Osteoblast (primary cell): ENCODE measurements around the gene IL12A. TPM values are rescaled to one million over a fixed set of nuclear protein-coding genes. Genes with fewer than 3 reads are reported as not detected.

ENCODE experiments used
- DNase-seq: peaks from one replicate; pipeline ENCODE4 v3.0.0; 2011; ENCODE audit warnings: low spot score, mixed read lengths; ENCODE audit not compliant: insufficient read length; ENCODE audit errors: missing footprints
- H2AFZ ChIP-seq: 2 replicates; pipeline ENCODE4 v1.6.0; 2011; ENCODE audit warnings: mild to moderate bottlenecking, low read length
- H3K27ac ChIP-seq: 2 replicates; pipeline ENCODE4 v1.5.1; 2011; ENCODE audit warnings: mild to moderate bottlenecking, low read depth, low read length, moderate library complexity
- H3K27me3 ChIP-seq: 2 replicates; pipeline ENCODE4 v1.6.0; 2012; ENCODE audit warnings: mild to moderate bottlenecking, control low read depth, inconsistent platforms, low read length, moderate library complexity; ENCODE audit not compliant: insufficient read depth
- H3K36me3 ChIP-seq: 2 replicates; pipeline ENCODE4 v1.5.1; 2011; ENCODE audit warnings: mild to moderate bottlenecking, low read length, control low read depth, moderate library complexity; ENCODE audit not compliant: insufficient read depth
- H3K4me1 ChIP-seq: 2 replicates; pipeline ENCODE4 v1.5.1; 2011; ENCODE audit warnings: mild to moderate bottlenecking, low read length, control low read depth, moderate library complexity; ENCODE audit not compliant: insufficient read depth
- H3K4me2 ChIP-seq: 2 replicates; pipeline ENCODE4 v1.6.0; 2011; ENCODE audit warnings: mild to moderate bottlenecking, low read length; ENCODE audit not compliant: insufficient read depth
- H3K4me3 ChIP-seq: fragments of 200-600 bp; sonication (generic); 3 replicates; pipeline ENCODE4 v1.5.1; 2012; ENCODE audit warnings: mild to moderate bottlenecking, low read length, inconsistent platforms; ENCODE audit not compliant: insufficient read depth
- H3K79me2 ChIP-seq: 2 replicates; pipeline ENCODE4 v1.6.0; 2012; ENCODE audit warnings: mild to moderate bottlenecking, low read length, control low read depth, inconsistent platforms; ENCODE audit not compliant: insufficient read depth
- H3K9me3 ChIP-seq: 2 replicates; pipeline ENCODE4 v1.5.1; 2011; ENCODE audit warnings: low read depth, low read length, control low read depth
- H4K20me1 ChIP-seq: 2 replicates; pipeline ENCODE4 v1.6.0; 2012; ENCODE audit warnings: mild to moderate bottlenecking, low read length, control low read depth; ENCODE audit not compliant: insufficient read depth
- CTCF ChIP-seq: IDR thresholded peaks from 2 replicates; pipeline ENCODE4 v1.5.1; 2011; ENCODE audit warnings: mild to moderate bottlenecking, low read depth, low read length, moderate library complexity; ENCODE audit errors: extremely low read depth
- total RNA-seq: library from RNA; depleted of rRNA; stranded (reverse); fragments of >200 nt; gene quantifications from 2 replicates; pipeline ENCODE4 v1.2.3, GENCODE V29; 2012

Gene IL12A
- total RNA-seq, 1 donor = 4.7 TPM

- H3K9me3 ChIP-seq = no peaks in the 10 kb centered on the region
- no peak overlapping the region for H3K4me2 ChIP-seq
- no peaks in the 10 kb centered on the region for H3K36me3 ChIP-seq
- no peak for TF ChIP-seq CTCF
- H2AFZ ChIP-seq = no peak overlapping the region
- H3K4me1 ChIP-seq = peaks cover 4% of the 10 kb centered on the region
- H4K20me1 ChIP-seq = no peaks in the 10 kb centered on the region
- H3K27ac ChIP-seq = no peak overlapping the region
- H3K27me3 ChIP-seq = peaks cover 30% of the 10 kb centered on the region
- DNase-seq = no peak
- H3K4me3 ChIP-seq = no peak overlapping the region
- no peaks in the 10 kb centered on the region for H3K79me2 ChIP-seq
Observed at GRCh38 chr3:160041465-160041864, 52.8 kb downstream of the IL12A start.

- no peaks in the 10 kb centered on the region for H3K9me3 ChIP-seq
- no peaks in the 10 kb centered on the region for H3K36me3 ChIP-seq
- no peaks in the 10 kb centered on the region for H3K4me1 ChIP-seq
- peaks cover 6% of the 10 kb centered on the region for H3K27me3 ChIP-seq
- no peaks in the 10 kb centered on the region for H4K20me1 ChIP-seq
- no peak overlapping the region for H3K4me2 ChIP-seq
- no peak overlapping the region for H3K4me3 ChIP-seq
- no peak overlapping the region for H3K27ac ChIP-seq
- no peak overlapping the region for H2AFZ ChIP-seq
- no peak for TF ChIP-seq CTCF
- no peak for DNase-seq
- H3K79me2 ChIP-seq = no peaks in the 10 kb centered on the region
Observed at GRCh38 chr3:160044121-160044520, 55.5 kb downstream of the IL12A start.

Other genes with a start within 250 kb of the IL12A start
- 1.8 and 2.4 TPM in 2 replicates for gene SCHIP1, start 149.0 kb upstream of the IL12A start, total RNA-seq
- gene C3orf80, start 236.6 kb downstream of the IL12A start, total RNA-seq = 1.2 and 2.2 TPM in 2 replicates